GM12891 (cell line): ENCODE data around the gene KRT10.

Source experiments
- PAX5 ChIP-seq: IDR thresholded peaks from 2 replicates; pipeline ENCODE4 v1.6.1; 2011; ENCODE audit warnings: low read length, moderate library complexity, mild to moderate bottlenecking; ENCODE audit not compliant: insufficient read depth, severe bottlenecking
- POLR2A ChIP-seq: IDR thresholded peaks from 2 replicates; pipeline ENCODE4 v1.6.1; 2011; ENCODE audit warnings: low read depth, low read length, control low read depth
- POLR2AphosphoS5 ChIP-seq: IDR thresholded peaks from 2 replicates; pipeline ENCODE4 v1.6.1; 2011; ENCODE audit warnings: low read depth, low read length, control low read depth
- POU2F2 ChIP-seq: IDR thresholded peaks from 2 replicates; pipeline ENCODE4 v1.6.1; 2011; ENCODE audit warnings: low read depth, mild to moderate bottlenecking, control low read depth, low read length, moderate library complexity
- SPI1 ChIP-seq: IDR thresholded peaks from 2 replicates; pipeline ENCODE4 v1.6.1; 2011; ENCODE audit warnings: low read depth, low read length, control low read depth
- TAF1 ChIP-seq: IDR thresholded peaks from 2 replicates; pipeline ENCODE4 v1.6.1; 2011; ENCODE audit warnings: low read depth, low read length, control low read depth

- TF ChIP-seq POLR2A (no peak), POLR2AphosphoS5 (no peak), TAF1 (no peak), SPI1 (no peak), PAX5 (no peak), POU2F2 (no peak)
Measured at GRCh38 chr17:40846515-40847144, 24.2 kb upstream of the KRT10 start.
